GM10248 (cell line): Measurements from ENCODE around the gene FADS2.

Experiments
- CTCF ChIA-PET: fragments of 300-600 bp; sonication (Branson Sonifier 250); formaldehyde crosslinking; extraction: SDS; loops from one replicate; lab custom pipeline; 2021; ENCODE audit warnings: antibody characterized with exemption; lab: Yijun Ruan, JAX
- POLR2A ChIA-PET: fragments of 350-650 bp; sonication (Branson Sonifier 250); formaldehyde crosslinking; extraction: SDS; loops from one replicate; lab custom pipeline; 2020; ENCODE audit warnings: antibody characterized with exemption; lab: Yijun Ruan, JAX
- DNase-seq: peaks from one replicate; pipeline ENCODE4 v3.0.0; 2012; ENCODE audit errors: extremely low spot score
- TF ChIP-seq, protein P1 (sequence below): IDR thresholded peaks from 2 replicates; pipeline ENCODE4 v1.5.1; 2012; ENCODE audit warnings: mild to moderate bottlenecking, low read depth; ENCODE audit errors: extremely low read depth, missing control alignments, control extremely low read depth

FADS2 gene

DNA sequence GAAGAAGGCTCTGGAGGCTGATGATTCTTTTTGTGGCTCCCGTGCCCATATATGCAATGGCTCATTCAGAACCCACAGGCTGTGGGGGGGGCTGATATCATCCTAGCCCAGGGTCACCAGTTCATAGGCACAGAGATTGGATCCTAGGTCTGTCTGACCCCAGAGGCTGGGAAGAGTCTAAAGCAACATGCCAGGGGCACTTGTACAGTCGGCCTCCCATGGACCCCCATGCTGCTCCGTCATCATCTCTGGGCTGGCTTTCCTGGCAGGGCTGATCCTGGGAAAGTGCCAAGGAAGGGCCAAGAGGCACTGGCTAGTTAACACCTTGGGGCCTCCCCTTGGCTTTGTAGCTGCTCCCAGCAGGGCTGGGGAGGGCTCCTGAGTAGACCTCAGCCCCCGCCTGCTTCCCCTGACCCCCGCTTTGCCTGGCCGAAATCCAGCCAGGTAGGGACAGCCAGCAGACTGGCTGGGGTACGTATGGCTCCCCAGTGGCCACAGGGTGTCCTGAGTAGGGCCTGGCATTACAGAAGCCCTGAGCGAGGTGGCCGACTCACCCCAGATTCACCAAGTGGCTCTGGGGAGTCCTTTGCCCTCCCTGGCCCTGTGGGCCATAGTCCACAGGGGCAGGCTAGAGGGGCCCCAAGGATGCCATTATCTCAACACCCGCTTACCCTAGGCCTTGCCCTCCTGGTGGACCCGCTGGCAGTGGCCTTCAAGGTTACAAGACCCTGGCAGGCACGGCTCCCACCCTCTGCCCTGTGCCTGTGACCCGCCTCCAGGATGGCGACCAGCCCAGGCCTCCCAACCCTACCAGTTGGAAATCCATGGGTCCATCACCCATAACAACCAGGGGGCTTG lies 40.7 kb downstream of the FADS2 start:
- ChIA-PET CTCF (interaction anchor here (2.4 to 10.8 kb wide), 5 partner anchors 14 to 239 kb away, joined by 8 to 92 read pairs (median 57); no protein-coding TSS in a partner anchor), POLR2A (interaction anchor here (0.6 kb wide), 1 partner anchor 215 kb away, joined by 4 read pairs; no protein-coding TSS in a partner anchor)
- no peak for DNase-seq
- TF ChIP-seq, protein P1, sequence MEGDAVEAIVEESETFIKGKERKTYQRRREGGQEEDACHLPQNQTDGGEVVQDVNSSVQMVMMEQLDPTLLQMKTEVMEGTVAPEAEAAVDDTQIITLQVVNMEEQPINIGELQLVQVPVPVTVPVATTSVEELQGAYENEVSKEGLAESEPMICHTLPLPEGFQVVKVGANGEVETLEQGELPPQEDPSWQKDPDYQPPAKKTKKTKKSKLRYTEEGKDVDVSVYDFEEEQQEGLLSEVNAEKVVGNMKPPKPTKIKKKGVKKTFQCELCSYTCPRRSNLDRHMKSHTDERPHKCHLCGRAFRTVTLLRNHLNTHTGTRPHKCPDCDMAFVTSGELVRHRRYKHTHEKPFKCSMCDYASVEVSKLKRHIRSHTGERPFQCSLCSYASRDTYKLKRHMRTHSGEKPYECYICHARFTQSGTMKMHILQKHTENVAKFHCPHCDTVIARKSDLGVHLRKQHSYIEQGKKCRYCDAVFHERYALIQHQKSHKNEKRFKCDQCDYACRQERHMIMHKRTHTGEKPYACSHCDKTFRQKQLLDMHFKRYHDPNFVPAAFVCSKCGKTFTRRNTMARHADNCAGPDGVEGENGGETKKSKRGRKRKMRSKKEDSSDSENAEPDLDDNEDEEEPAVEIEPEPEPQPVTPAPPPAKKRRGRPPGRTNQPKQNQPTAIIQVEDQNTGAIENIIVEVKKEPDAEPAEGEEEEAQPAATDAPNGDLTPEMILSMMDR = no peak

DNA sequence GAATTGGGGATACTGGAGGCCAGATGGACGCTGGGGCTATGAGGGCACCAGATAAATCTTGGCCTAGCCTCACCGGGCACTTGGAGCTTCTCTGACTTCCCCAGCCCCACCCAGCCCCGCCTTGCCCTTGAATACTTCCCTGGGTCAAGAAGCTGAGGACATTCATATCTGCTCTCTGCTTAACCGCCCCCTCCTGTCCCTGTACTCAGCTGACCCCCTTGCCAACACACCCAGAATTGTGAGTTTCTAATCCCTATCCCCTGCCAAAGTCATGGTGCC lies 41.3 kb downstream of the FADS2 start:
- TF ChIP-seq, protein P1 = no peak
- DNase-seq = no peak
- CTCF ChIA-PET = interaction anchor here (0.9 to 10.8 kb wide), 7 partner anchors 13 to 238 kb away, joined by 3 to 92 read pairs (median 48); no protein-coding TSS in a partner anchor
- POLR2A ChIA-PET = no interaction called here

- POLR2A ChIA-PET = interaction anchor here (0.5 to 0.7 kb wide), 2 partner anchors 35 to 471 kb away, joined by 3 read pairs; no protein-coding TSS in a partner anchor
- TF ChIP-seq, protein P1 = no peak
- CTCF ChIA-PET = interaction anchor here (0.8 to 10.8 kb wide), 32 partner anchors 8 to 453 kb away, joined by 3 to 92 read pairs (median 4); partner anchors contain the start of gene FADS3
- DNase-seq = no peak
Observed at GRCh38 chr11:61869708-61870451, 41.8 kb downstream of the FADS2 start.

DNA sequence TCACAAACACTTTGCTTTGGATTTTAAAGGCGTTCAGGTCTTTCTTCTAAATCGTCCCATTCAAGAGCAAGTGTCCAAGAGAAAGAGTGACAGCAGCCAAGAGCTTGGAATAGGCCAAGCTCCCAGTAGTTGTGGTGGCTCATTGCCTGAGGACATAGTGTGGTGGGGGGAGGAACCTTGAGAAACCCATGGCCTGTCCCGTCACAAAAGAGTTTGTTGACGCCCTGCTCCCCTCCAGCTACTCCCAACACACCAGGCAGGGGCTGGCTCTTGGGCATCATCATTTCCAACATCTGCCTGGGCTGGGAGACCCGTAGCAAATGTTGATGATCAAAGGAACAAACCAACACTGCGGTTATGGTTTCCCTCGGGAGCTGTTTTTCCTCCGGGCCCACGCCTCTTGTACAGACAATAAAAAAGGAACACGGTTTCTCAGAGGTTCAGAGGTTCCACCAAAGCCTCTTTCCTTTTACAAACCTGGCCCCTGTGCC lies 42.5 kb downstream of the FADS2 start:
- TF ChIP-seq, protein P1 = no peak
- CTCF ChIA-PET = interaction anchor here (0.8 to 10.8 kb wide), 37 partner anchors 9 to 452 kb away, joined by 3 to 92 read pairs (median 4); partner anchors contain the start of genes BEST1 and FADS3
- no peak for DNase-seq
- POLR2A ChIA-PET = interaction anchor here (0.5 to 0.7 kb wide), 2 partner anchors 36 to 472 kb away, joined by 3 read pairs; no protein-coding TSS in a partner anchor

DNA sequence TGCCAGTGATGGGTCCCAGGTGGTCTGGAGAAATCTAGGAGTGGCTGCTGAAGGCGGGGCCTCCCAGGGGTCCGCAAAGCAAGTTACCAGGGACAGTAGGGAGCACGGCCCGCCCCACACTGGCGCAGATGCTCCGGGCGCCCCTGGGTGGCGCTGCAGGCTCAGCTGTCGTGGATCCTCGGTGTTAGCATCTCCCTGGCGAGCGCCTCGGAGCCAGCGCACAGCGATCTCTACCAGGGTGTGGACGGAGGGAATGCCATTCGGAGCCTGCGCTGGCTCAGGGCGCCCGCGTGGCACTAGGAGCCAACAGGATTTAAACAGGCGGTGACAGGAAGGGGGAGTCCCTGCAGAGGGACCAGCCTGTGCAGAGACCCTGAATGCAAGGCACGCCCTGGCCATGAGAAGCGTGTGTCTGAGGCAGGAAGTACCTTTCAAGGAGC lies 43.1 kb downstream of the FADS2 start:
- DNase-seq = peak; percentile 87
- TF ChIP-seq, protein P1 = peak; percentile 93
- CTCF ChIA-PET = interaction anchor here (0.7 to 10.8 kb wide), 35 partner anchors 9 to 451 kb away, joined by 3 to 92 read pairs (median 4); partner anchors contain the start of genes BEST1 and FADS3
- POLR2A ChIA-PET = no interaction called here

DNA sequence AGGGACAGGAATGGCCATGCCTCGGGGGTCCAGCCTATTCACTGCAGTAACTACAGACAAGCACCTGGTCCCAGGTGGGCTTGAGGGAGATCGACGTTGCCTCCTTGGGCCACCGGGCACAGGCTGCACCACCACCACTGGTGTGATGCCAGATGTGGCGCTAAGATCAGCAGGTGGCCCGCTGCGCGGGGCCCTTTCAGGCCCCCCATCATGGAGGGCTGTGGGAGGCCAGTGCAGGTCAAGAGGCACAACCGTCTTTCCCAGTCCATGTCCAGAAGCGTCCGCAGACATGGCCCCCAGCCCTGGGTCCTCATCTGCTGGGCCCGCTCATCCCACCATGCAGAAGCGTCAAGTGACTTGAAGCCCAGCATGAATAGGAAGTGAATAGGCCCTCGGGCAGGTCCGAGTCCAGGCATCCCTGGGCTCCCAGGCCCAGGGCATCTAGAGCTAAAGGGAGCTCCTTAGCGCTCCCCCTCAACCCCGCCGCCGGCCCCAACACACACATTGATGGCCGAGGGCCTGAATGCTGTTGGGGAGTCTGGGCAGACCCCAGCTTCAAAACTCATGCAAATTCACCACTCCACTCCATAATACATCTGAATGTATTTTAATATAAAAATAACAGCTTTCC lies 45.0 kb downstream of the FADS2 start:
- no peak for DNase-seq
- CTCF ChIA-PET = interaction anchor here (1.0 to 10.8 kb wide), 7 partner anchors 9 to 235 kb away, joined by 3 to 92 read pairs (median 3); no protein-coding TSS in a partner anchor
- TF ChIP-seq, protein P1 = no peak
- POLR2A ChIA-PET = no interaction called here
